ENCODE data around the gene EEF2KMT. TPM values are rescaled to one million over a fixed set of nuclear protein-coding genes. Genes with fewer than 3 reads are reported as not detected.
A peak's percentile ranks its signal among the peaks of the same experiment; 100 is the strongest.

The EEF2KMT gene
- total and polyA plus RNA-seq, 9 of the 15 experiments (the other 6 are each of a cell fraction or from before 2014, with no cell fraction given): 4.2 to 22.7 (median 12.8) TPM

DNA sequence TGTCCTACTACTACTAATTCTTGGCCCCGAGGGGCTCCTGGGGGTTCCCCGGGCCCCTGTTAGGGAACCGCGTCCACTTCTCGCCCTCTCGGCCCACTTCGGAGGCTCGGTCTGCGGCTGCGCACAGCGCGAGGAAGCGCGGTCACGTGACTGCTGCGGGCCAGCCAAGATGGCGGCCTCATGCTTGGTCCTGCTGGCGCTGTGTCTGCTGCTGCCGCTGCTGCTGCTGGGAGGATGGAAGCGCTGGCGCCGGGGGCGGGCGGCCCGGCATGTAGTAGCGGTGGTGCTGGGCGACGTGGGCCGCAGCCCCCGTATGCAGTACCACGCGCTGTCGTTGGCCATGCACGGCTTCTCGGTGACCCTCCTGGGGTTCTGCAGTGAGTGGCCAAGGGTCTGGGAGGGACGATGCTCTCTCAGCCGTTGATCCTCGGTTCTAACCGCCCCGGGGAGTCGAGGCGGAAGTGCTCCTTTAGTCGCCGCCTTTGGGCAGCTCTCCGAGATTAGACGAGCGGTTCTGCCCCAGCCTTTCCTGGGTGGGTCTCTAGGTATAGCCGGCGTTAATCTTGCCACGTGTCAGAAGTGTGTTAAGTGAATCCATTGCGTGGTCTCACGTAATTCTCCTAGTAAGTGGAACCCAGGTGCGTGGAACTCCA lies 25.8 kb downstream of the EEF2KMT start, which contains the start of gene ALG1 (continued):
- TF ChIP-seq, protein P1, sequence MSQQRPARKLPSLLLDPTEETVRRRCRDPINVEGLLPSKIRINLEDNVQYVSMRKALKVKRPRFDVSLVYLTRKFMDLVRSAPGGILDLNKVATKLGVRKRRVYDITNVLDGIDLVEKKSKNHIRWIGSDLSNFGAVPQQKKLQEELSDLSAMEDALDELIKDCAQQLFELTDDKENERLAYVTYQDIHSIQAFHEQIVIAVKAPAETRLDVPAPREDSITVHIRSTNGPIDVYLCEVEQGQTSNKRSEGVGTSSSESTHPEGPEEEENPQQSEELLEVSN (IDR thresholded peaks at IDR 0.05; ENCODE audit: borderline replicate concordance in 1 of 2, extremely low read depth in 1 of 2, insufficient read depth in 1 of 2, insufficient read length in 1 of 2, low read depth in 1 of 2, low read length in 1 of 2, poor library complexity in 1 of 2, severe bottlenecking in 1 of 2): peak; percentile 33 to 72
- TF ChIP-seq, protein P2, sequence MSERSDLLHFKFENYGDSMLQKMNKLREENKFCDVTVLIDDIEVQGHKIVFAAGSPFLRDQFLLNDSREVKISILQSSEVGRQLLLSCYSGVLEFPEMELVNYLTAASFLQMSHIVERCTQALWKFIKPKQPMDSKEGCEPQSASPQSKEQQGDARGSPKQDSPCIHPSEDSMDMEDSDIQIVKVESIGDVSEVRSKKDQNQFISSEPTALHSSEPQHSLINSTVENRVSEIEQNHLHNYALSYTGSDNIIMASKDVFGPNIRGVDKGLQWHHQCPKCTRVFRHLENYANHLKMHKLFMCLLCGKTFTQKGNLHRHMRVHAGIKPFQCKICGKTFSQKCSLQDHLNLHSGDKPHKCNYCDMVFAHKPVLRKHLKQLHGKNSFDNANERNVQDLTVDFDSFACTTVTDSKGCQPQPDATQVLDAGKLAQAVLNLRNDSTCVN (CRISPR knock-in tag; IDR thresholded peaks at IDR 0.05): no peak
- TF ChIP-seq, protein P3, sequence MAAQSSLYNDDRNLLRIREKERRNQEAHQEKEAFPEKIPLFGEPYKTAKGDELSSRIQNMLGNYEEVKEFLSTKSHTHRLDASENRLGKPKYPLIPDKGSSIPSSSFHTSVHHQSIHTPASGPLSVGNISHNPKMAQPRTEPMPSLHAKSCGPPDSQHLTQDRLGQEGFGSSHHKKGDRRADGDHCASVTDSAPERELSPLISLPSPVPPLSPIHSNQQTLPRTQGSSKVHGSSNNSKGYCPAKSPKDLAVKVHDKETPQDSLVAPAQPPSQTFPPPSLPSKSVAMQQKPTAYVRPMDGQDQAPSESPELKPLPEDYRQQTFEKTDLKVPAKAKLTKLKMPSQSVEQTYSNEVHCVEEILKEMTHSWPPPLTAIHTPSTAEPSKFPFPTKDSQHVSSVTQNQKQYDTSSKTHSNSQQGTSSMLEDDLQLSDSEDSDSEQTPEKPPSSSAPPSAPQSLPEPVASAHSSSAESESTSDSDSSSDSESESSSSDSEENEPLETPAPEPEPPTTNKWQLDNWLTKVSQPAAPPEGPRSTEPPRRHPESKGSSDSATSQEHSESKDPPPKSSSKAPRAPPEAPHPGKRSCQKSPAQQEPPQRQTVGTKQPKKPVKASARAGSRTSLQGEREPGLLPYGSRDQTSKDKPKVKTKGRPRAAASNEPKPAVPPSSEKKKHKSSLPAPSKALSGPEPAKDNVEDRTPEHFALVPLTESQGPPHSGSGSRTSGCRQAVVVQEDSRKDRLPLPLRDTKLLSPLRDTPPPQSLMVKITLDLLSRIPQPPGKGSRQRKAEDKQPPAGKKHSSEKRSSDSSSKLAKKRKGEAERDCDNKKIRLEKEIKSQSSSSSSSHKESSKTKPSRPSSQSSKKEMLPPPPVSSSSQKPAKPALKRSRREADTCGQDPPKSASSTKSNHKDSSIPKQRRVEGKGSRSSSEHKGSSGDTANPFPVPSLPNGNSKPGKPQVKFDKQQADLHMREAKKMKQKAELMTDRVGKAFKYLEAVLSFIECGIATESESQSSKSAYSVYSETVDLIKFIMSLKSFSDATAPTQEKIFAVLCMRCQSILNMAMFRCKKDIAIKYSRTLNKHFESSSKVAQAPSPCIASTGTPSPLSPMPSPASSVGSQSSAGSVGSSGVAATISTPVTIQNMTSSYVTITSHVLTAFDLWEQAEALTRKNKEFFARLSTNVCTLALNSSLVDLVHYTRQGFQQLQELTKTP (IDR thresholded peaks at IDR 0.05; ENCODE audit: low read depth in 1 of 2, partially characterized antibody in 2 of 2): peak in 1 of 2 experiments; percentile 62
- TF ChIP-seq MXI1 (IDR thresholded peaks at IDR 0.05; ENCODE audit: low read depth, low read length) (peak; percentile 34; the same call in 1 of the 2 replicates), GABPB2 (CRISPR knock-in tag; conservative IDR thresholded peaks at IDR 0.05) (no peak), CBX3 (IDR thresholded peaks at IDR 0.05; ENCODE audit: borderline replicate concordance in 1 of 2, low read length in 2 of 2) (peak in 1 of 2 experiments; percentile 67; a peak in 2 of 3 replicates)
- TF ChIP-seq, protein P4, sequence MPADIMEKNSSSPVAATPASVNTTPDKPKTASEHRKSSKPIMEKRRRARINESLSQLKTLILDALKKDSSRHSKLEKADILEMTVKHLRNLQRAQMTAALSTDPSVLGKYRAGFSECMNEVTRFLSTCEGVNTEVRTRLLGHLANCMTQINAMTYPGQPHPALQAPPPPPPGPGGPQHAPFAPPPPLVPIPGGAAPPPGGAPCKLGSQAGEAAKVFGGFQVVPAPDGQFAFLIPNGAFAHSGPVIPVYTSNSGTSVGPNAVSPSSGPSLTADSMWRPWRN (IDR thresholded peaks at IDR 0.05; ENCODE audit: low read depth): no peak

Measured in K562 (cell line).